Activated T-helper 1 cell treated with anti-CD3 and anti-CD28 coated beads, Interleukin-12 subunit alpha, Interleukin-12 subunit beta, Interleukin-2, Interleukin-4 antibody, amounts not matched to agents 30 ng/mL and 10 ng/mL and 1 ng/mL, durations not matched to agents 14 hours and 24 hours and 36 hours (primary cell): ENCODE measurements around the gene POLR2C. TPM values are rescaled to one million over a fixed set of nuclear protein-coding genes. Genes with fewer than 3 reads are reported as not detected.
"Not testable (repeated sequence)": the region's sequence is repeated elsewhere in the genome, so short reads cannot be mapped to it uniquely, and the experiment has no call there.

Experiments
- DNase-seq: peaks from one replicate; pipeline ENCODE4 v3.0.0; 2021; ENCODE audit warnings: low spot score
- H3K27ac Mint-ChIP-seq: one replicate; pipeline ENCODE4 v1.8.0; 2021; ENCODE audit warnings: mild to moderate bottlenecking, mixed read lengths
- H3K27me3 Mint-ChIP-seq: one replicate; pipeline ENCODE4 v1.8.0; 2022; ENCODE audit warnings: mild to moderate bottlenecking, moderate library complexity, mixed read lengths; ENCODE audit not compliant: insufficient read depth
- H3K36me3 Mint-ChIP-seq: one replicate; pipeline ENCODE4 v1.8.0; 2021; ENCODE audit warnings: low read depth, mixed read lengths
- H3K4me1 Mint-ChIP-seq: one replicate; pipeline ENCODE4 v1.8.0; 2021; ENCODE audit warnings: low read depth, mixed read lengths
- H3K4me3 Mint-ChIP-seq: one replicate; pipeline ENCODE4 v1.8.0; 2021; ENCODE audit warnings: mild to moderate bottlenecking, moderate library complexity, mixed read lengths
- H3K9me3 Mint-ChIP-seq: one replicate; pipeline ENCODE4 v1.8.0; 2021; ENCODE audit warnings: mixed read lengths
- intact Hi-C: fragments of 100-400 bp; cut with micrococcal nuclease; formaldehyde crosslinking; loops from one replicate; pipeline ENCODE4 v1.15.1; 2024
- total RNA-seq: library from RNA; stranded (reverse); gene quantifications from 2 replicates; pipeline ENCODE4 v1.2.3, GENCODE V29; 2022

Gene POLR2C
- total RNA-seq, 1 donor from 2014 or later = 90.9 TPM

DNA sequence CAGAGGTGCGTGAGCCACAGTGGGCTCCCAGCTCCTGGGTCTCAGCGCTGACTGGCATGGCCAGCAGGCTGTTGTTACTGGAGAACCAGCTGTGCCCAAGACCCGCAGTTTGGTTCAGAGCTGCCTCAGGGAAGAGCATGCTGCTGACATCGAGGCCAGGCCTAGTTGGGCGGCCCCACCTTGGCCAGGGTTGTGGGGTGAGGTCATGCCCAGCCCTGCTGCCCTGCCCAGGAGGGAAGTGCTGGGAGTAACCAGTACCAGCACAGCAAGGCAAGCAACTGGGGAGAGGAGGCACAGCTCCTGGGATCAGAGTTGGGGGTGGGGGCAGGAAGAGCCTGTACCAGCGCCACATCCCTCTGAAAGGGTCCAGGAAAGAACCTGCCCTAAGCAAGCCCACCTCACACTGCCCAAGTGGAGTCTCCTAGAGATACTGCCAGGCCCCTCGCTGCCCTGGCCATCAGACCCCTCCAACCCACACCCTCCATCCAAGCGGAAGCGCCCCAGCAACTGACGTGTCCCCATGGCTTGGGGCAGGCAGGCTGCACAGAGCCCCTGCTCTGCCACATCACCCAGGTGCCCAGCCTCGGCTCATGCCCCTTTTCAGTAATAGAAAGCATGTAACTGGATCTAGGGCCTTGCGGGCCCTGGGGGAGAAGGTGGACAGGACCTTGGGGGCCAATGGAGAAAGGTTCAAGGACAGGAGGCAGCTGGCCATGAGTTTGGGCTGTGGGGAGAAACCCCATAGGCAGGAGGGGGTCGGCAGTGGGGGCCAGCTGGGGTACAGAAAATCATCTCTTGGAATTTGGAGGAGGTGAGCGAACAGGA is 22.8 kb downstream of the POLR2C start:
- no peaks in the 10 kb centered on the region for H3K36me3 Mint-ChIP-seq
- peak overlapping the region; percentile 84 for H3K4me3 Mint-ChIP-seq
- peak overlapping the region; percentile 52 for H3K27ac Mint-ChIP-seq
- peaks cover 16% of the 10 kb centered on the region for H3K27me3 Mint-ChIP-seq
- intact Hi-C loops = no loop called here
- H3K4me1 Mint-ChIP-seq = peaks cover 20% of the 10 kb centered on the region
- DNase-seq = no peak
- H3K9me3 Mint-ChIP-seq = no peaks in the 10 kb centered on the region

DNA sequence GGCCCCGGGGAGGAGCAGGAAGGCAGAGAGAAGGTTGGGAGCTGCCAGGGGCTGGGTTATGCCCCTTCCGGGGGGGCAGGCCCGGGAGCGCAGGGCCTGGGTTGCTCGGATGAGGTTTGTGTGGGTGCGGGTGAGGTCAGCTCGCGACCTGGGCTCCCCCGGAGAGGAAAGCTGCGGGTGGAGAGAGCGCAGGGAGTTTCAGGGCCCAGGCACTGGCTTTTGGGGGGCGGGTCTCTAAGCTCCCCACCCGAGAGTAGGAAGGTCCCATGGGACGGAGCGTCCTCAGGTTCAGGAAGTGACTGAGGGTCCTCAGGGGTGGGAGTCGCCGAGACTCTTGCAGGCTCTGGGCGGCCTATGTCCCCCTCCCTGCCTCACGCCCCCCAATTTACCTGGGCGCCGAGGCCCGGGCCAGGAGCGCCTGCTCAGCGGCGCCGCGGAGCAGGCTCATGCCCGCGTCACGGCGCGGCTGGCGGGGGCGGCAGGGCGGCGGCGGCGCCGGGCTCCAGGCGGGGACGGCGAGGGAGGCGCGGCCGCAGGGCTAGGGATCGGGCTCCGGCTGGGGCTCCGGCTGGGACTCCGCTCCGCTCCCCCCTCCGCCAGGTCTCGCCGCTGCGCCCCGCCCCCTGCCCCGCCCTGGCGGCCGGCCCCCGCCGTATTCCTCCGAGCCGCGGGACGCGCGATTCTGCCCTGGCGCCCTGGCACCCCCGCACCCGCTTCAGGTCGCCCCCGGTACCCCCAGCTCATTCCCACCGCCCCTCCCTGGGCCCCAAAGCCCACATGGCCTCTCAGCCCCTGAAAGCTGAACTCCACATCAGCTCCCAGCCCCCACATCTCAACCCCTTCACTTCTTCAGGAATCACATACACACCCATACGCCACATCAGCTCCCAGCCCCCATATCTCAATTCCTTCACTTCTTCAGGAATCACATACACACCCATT is 23.7 kb downstream of the POLR2C start, which contains the start of gene DOK4:
Gene DOK4 (minus strand): TSS at position 578 of the 942 bp plus-strand sequence. CDS start 6,986 bp downstream, outside the sequence.
- intact Hi-C loops = loop anchor here (1.0 kb wide), 3 partner anchors 11 to 51 kb away; partner anchors contain the start of genes CIAPIN1 and COQ9
- DNase-seq = peak; percentile 71
- peaks cover 20% of the 10 kb centered on the region for H3K4me1 Mint-ChIP-seq
- no peaks in the 10 kb centered on the region for H3K36me3 Mint-ChIP-seq
- H3K4me3 Mint-ChIP-seq = peak within 1 kb of the TSS; percentile 84
- H3K9me3 Mint-ChIP-seq = no peaks in the 10 kb centered on the region
- H3K27me3 Mint-ChIP-seq = peaks cover 20% of the 10 kb centered on the region
- peak within 1 kb of the TSS; percentile 61 for H3K27ac Mint-ChIP-seq

GRCh38 chr16:57486858-57487834 is 24.7 kb downstream of the POLR2C start:
- Mint-ChIP-seq H3K27me3 (peaks cover 23% of the 10 kb centered on the region), H3K4me3 (peak overlapping the region; percentile 74), H3K9me3 (no peaks in the 10 kb centered on the region), H3K27ac (peak overlapping the region; percentile 61), H3K4me1 (peaks cover 20% of the 10 kb centered on the region), H3K36me3 (no peaks in the 10 kb centered on the region)
- DNase-seq = no peak
- intact Hi-C loops = loop anchor here (1.0 kb wide), 3 partner anchors 12 to 50 kb away; partner anchors contain the start of genes CIAPIN1 and COQ9

GRCh38 chr16:57489229-57489628 is 26.8 kb downstream of the POLR2C start:
- Mint-ChIP-seq H3K27me3 (peaks cover 31% of the 10 kb centered on the region), H3K36me3 (no peaks in the 10 kb centered on the region), H3K4me3 (no peak overlapping the region), H3K9me3 (no peaks in the 10 kb centered on the region), H3K4me1 (peaks cover 20% of the 10 kb centered on the region), H3K27ac (no peak overlapping the region)
- intact Hi-C loops = no loop called here
- DNase-seq = no peak

GRCh38 chr16:57493767-57494166 is 31.3 kb downstream of the POLR2C start:
- Mint-ChIP-seq H3K4me3 (no peak overlapping the region), H3K27me3 (peaks cover 26% of the 10 kb centered on the region), H3K9me3 (no peaks in the 10 kb centered on the region), H3K36me3 (no peaks in the 10 kb centered on the region), H3K27ac (no peak overlapping the region), H3K4me1 (no peaks in the 10 kb centered on the region)
- intact Hi-C loops = no loop called here
- no peak for DNase-seq

GRCh38 chr16:57497121-57497520 is 34.6 kb downstream of the POLR2C start:
- no peak for DNase-seq
- H3K27ac Mint-ChIP-seq = no peak overlapping the region
- H3K4me1 Mint-ChIP-seq = peaks cover 10% of the 10 kb centered on the region
- intact Hi-C loops = no loop called here
- no peaks in the 10 kb centered on the region for H3K36me3 Mint-ChIP-seq
- H3K4me3 Mint-ChIP-seq = no peak overlapping the region
- peaks cover 12% of the 10 kb centered on the region for H3K27me3 Mint-ChIP-seq
- H3K9me3 Mint-ChIP-seq = no peaks in the 10 kb centered on the region

DNA sequence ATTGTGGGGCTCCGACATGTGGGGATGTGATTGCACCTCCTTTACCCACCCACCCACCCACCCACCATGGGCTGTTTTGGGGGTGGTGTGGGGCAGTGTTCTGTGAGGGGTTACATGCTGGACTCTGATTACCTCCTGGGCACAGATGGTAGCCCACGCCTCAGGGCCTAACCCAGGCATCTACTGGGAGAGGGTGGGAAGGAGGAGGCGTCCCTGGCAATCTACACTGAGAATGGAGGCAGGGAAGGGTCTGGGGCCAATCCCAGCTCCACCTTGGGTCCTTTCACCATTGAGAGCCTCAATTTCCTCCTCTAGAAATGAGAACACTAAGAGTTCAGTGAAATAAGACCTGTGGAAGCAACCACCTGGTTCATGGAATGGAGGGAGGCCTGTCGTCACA is 35.6 kb downstream of the POLR2C start:
- Mint-ChIP-seq H3K36me3 (no peaks in the 10 kb centered on the region), H3K4me1 (peaks cover 10% of the 10 kb centered on the region), H3K9me3 (no peaks in the 10 kb centered on the region), H3K27me3 (peaks cover 5% of the 10 kb centered on the region), H3K4me3 (no peak overlapping the region), H3K27ac (no peak overlapping the region)
- intact Hi-C loops = no loop called here
- DNase-seq = no peak

- H3K27ac Mint-ChIP-seq, intact Hi-C loops, H3K27me3 Mint-ChIP-seq, H3K4me3 Mint-ChIP-seq, DNase-seq, H3K9me3 Mint-ChIP-seq, H3K36me3 Mint-ChIP-seq: not testable (repeated sequence)
- H3K4me1 Mint-ChIP-seq = peaks cover 10% of the 10 kb centered on the region
These were observed 37.5 kb downstream of the POLR2C start for GRCh38 chr16:57499941-57500340.

DNA sequence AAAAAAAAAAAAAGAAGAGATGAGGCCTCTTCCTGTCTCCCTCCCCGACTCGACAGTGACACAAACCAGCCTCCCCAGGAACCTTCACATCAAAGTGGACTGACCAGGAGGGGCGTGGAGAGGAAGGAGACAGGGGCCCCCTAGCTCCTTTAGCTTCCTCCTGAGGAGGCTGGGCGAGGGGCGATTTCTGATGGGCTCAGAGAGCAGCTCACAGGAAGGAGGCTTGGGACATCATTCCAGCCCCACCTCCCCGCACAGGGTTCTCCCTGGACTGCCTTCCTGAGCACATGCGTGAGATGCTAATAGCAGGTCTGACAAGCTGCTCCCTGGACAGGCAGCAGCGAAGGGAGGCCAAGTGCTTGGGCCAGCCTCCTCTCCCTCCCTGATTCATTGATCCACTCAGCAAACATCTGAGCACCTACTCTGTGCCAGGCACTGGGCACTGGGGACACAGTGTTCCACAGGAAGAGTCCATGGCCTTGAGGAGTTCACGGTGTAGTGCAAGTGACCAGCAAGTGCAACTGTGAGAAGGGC is 38.2 kb downstream of the POLR2C start:
- intact Hi-C loops = no loop called here
- no peak overlapping the region for H3K4me3 Mint-ChIP-seq
- peaks cover 2% of the 10 kb centered on the region for H3K27me3 Mint-ChIP-seq
- no peaks in the 10 kb centered on the region for H3K36me3 Mint-ChIP-seq
- no peaks in the 10 kb centered on the region for H3K9me3 Mint-ChIP-seq
- H3K4me1 Mint-ChIP-seq = peaks cover 10% of the 10 kb centered on the region
- peak overlapping the region; percentile 49 for H3K27ac Mint-ChIP-seq
- DNase-seq = no peak

- no peaks in the 10 kb centered on the region for H3K9me3 Mint-ChIP-seq
- intact Hi-C loops = no loop called here
- peaks cover 2% of the 10 kb centered on the region for H3K27me3 Mint-ChIP-seq
- H3K4me3 Mint-ChIP-seq = no peak overlapping the region
- no peaks in the 10 kb centered on the region for H3K36me3 Mint-ChIP-seq
- peak overlapping the region; percentile 26 for H3K27ac Mint-ChIP-seq
- H3K4me1 Mint-ChIP-seq = peaks cover 10% of the 10 kb centered on the region
- no peak for DNase-seq
These were observed 39.0 kb downstream of the POLR2C start for GRCh38 chr16:57501492-57501891.

GRCh38 chr16:57502048-57502775 is 39.7 kb downstream of the POLR2C start:
- Mint-ChIP-seq H3K36me3 (no peaks in the 10 kb centered on the region), H3K4me1 (peaks cover 10% of the 10 kb centered on the region), H3K9me3 (no peaks in the 10 kb centered on the region), H3K4me3 (no peak overlapping the region), H3K27me3 (peaks cover 2% of the 10 kb centered on the region), H3K27ac (no peak overlapping the region)
- no peak for DNase-seq
- intact Hi-C loops = no loop called here
